ACC112 (cell line): Measurements from ENCODE around the gene TACO1.

ENCODE experiments used
- H2AFZ ChIP-seq: fragments of 200-600 bp; sonication (generic); one replicate; pipeline ENCODE4 v1.6.0; 2017; ENCODE audit warnings: antibody characterized with exemption, low read length; ENCODE audit not compliant: unreplicated experiment
- H3K27ac ChIP-seq: fragments of 200-600 bp; sonication (generic); 2 replicates; pipeline ENCODE4 v1.5.1; 2014; ENCODE audit warnings: low read depth, mild to moderate bottlenecking, antibody characterized with exemption, low read length, moderate library complexity
- H3K27me3 ChIP-seq: fragments of 200-600 bp; sonication (generic); 2 replicates; pipeline ENCODE4 v1.6.1; 2014; ENCODE audit warnings: mild to moderate bottlenecking, antibody characterized with exemption, low read length, moderate library complexity, mixed read lengths; ENCODE audit not compliant: insufficient read depth
- H3K36me3 ChIP-seq: fragments of 200-600 bp; sonication (generic); 2 replicates; pipeline ENCODE4 v1.6.1; 2016; ENCODE audit warnings: mild to moderate bottlenecking, antibody characterized with exemption, low read length, moderate library complexity, mixed read lengths; ENCODE audit not compliant: insufficient read depth
- H3K4me1 ChIP-seq: fragments of 200-600 bp; sonication (generic); one replicate; pipeline ENCODE4 v1.6.1; 2016; ENCODE audit warnings: low read length, mixed read lengths; ENCODE audit not compliant: insufficient read depth, unreplicated experiment, control insufficient read depth
- H3K4me3 ChIP-seq: fragments of 200-600 bp; sonication (generic); 2 replicates; pipeline ENCODE4 v1.5.1; 2014; ENCODE audit warnings: mild to moderate bottlenecking, low read depth, low read length
- H3K79me2 ChIP-seq: fragments of 200-600 bp; sonication (generic); one replicate; pipeline ENCODE4 v1.6.0; 2016; ENCODE audit warnings: low read length; ENCODE audit not compliant: control insufficient read depth, unreplicated experiment, insufficient read depth

The TACO1 gene

DNA sequence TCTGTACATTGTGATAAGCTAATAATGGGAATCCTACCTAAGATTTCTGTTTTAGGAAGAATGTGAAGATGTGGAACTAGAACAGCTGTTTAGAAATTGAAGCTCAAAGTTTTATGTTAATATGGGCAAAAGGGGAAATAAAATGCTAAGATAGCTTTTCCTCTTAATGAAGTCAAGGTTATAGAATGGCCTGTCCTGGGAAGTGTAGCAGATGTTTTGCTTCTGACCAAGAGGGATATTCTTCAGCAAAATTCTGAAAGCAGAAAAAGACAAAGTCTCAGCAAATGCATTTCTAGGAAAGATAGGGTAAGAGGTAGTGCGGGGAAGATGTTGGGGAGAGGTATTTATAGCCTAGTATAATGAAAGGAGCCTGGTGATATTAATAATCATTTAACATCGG is 34.6 kb downstream of the TACO1 start:
- no peak overlapping the region for H3K27ac ChIP-seq

DNA sequence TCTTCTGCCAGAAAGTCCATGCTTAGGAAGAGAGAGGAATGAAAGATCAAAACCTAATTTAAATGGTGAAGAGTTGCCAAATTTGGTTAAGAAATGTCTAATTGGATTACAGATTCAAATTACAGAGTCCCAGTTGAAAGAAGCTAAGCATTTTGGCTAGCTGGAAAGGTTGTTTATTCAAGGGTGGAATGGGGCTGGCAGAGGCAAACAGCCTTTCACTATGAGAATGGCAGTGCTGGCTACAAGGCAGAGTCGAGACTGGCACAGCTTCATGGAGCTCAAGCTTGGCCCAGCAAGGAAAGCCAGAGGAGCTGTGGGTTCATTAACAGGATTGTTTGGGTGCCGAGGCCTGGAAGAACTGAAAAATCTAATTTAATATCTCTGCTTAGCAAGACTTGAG is 35.1 kb downstream of the TACO1 start:
- Histone ChIP-seq H3K4me1 (no peaks in the 10 kb centered on the region), H2AFZ (no peak overlapping the region), H3K79me2 (peaks cover 13% of the 10 kb centered on the region), H3K27me3 (no peaks in the 10 kb centered on the region), H3K4me3 (no peak overlapping the region), H3K27ac (no peak overlapping the region), H3K36me3 (peaks cover 7% of the 10 kb centered on the region)

More for the DNA sequence above, 34.6 kb downstream of the TACO1 start:
- Histone ChIP-seq H3K27me3 (no peaks in the 10 kb centered on the region), H3K79me2 (peaks cover 13% of the 10 kb centered on the region), H3K36me3 (peaks cover 7% of the 10 kb centered on the region), H2AFZ (no peak overlapping the region), H3K4me1 (no peaks in the 10 kb centered on the region), H3K4me3 (no peak overlapping the region)

DNA sequence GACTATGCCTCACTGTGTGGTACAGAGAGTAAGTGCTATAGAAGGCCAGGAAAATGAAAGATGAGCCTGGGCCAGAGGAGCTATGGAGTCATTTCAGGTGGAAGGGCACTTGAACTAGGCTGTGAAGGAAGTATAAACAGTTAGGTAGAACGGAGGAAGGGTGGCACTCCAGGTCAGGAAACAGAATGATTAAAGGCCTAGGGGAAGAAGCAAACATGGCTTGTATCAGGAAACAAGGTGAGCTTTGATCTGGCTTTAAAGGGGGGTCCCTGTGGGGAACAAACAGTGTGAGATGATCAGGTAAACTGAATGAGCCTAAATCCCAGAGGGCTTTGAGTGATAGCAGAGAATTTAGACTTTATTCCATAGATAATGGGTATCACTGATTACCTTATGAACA is 38.4 kb downstream of the TACO1 start:
- Histone ChIP-seq H3K4me1 (no peaks in the 10 kb centered on the region), H3K79me2 (no peaks in the 10 kb centered on the region), H2AFZ (no peak overlapping the region), H3K36me3 (peaks cover 7% of the 10 kb centered on the region), H3K4me3 (no peak overlapping the region), H3K27me3 (no peaks in the 10 kb centered on the region), H3K27ac (no peak overlapping the region)

GRCh38 chr17:63640038-63640437 is 39.3 kb downstream of the TACO1 start:
- no peak overlapping the region for H3K27ac ChIP-seq
- no peak overlapping the region for H3K4me3 ChIP-seq
- H3K27me3 ChIP-seq = no peaks in the 10 kb centered on the region
- no peaks in the 10 kb centered on the region for H3K79me2 ChIP-seq
- H3K4me1 ChIP-seq = no peaks in the 10 kb centered on the region
- H2AFZ ChIP-seq = no peak overlapping the region
- H3K36me3 ChIP-seq = peaks cover 7% of the 10 kb centered on the region

DNA sequence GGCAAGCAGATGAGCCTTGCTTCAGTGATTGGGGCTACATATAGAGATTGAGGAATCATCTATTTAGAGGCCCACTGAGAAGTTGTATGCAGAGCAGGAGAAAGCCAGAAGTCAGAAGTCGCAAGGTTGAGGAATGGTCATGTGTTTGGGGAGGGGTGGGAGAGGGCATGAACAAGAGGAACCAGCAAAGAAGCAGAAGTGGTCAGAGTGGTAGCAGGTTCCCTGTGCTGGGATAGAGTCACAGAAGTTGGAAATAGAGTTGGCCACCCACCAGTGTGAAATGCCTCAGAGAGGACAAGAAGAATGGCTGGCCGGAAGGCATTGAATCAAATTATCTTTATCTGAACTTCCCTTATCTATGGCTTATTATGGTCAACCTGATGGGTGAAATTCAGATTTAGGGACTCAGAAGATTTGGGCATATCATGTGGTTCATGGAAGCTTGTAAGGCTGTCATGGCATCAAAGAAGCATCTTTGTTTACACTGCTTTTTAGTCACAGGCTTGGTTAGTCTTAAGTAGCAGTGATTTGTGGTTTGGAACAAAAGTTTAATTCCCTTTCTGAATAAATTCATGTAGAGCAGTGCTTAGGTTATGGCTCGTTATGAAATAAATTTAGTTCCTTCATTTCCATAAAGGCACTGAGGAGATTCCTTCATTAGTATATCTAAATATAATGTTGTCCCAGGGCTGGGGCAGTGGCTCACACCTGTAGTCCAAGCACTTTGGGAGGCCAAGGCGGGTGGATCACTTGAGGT is 41.2 kb downstream of the TACO1 start:
- H3K4me1 ChIP-seq = no peaks in the 10 kb centered on the region
- no peak overlapping the region for H3K4me3 ChIP-seq
- H3K27ac ChIP-seq = no peak overlapping the region
- no peak overlapping the region for H2AFZ ChIP-seq
- H3K79me2 ChIP-seq = no peaks in the 10 kb centered on the region
- no peaks in the 10 kb centered on the region for H3K27me3 ChIP-seq
- H3K36me3 ChIP-seq = peaks cover 5% of the 10 kb centered on the region; the same call in 1 of the 2 replicates

DNA sequence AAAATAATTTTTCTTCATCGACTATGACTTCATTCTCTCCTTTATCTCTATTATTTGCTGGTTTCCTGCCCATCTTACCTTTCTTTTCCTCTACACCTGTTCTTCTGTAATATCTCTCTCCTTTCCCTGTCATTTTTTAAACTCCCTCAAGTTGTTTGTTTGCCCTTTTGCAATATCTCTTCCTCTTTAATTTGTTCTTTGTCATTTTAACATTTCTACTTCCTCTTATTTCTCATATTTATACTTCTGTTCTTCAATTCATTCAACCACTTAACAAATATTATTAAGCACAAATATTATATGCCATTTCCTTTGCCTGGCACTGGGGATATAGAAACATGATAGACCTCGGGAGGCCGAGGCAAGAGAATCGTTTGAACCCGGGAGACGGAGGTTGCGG is 44.2 kb downstream of the TACO1 start:
- H3K79me2 ChIP-seq = no peaks in the 10 kb centered on the region
- H3K4me3 ChIP-seq = no peak overlapping the region
- H3K4me1 ChIP-seq = no peaks in the 10 kb centered on the region
- H3K27me3 ChIP-seq = no peaks in the 10 kb centered on the region
- no peak overlapping the region for H2AFZ ChIP-seq
- H3K36me3 ChIP-seq = peaks cover 3% of the 10 kb centered on the region; the same call in 1 of the 2 replicates
- H3K27ac ChIP-seq = no peak overlapping the region

DNA sequence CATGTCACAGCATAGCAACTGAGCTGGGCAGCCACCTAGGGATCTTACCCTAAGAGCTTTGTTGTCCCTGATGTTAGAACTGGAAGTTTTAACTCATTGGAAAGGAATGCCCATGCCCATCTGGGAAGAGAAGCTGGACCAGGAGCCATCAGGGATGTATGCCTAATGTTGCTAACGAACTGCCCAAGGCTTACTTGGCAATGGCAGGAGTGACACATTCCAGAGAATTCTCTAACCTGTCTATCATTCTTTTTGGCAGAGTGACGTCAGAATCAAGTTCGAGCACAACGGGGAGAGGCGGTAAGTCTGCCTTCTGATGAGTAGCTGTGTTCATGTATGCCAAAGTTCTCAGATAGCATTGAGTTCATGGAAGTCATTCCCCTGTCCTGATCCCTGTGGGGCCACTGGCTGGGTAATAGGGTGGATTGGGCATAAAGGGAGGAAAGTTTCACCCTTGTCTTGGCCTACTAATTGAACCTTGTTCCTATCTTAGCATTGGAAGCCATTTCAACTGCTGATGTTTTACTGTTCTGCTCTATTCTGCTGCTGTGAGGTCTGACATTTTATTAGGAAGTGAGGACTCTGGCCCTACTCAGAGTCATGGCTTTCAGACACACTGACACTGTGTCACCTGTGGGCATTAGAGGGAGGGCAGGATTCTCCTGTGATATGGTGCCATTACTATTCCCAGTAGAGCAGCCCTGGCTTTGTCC is 45.2 kb downstream of the TACO1 start:
- Histone ChIP-seq H3K27me3 (no peaks in the 10 kb centered on the region), H3K36me3 (peaks cover 3% of the 10 kb centered on the region; the same call in 1 of the 2 replicates), H3K4me3 (no peak overlapping the region), H2AFZ (no peak overlapping the region), H3K4me1 (no peaks in the 10 kb centered on the region), H3K27ac (no peak overlapping the region), H3K79me2 (no peaks in the 10 kb centered on the region)

DNA sequence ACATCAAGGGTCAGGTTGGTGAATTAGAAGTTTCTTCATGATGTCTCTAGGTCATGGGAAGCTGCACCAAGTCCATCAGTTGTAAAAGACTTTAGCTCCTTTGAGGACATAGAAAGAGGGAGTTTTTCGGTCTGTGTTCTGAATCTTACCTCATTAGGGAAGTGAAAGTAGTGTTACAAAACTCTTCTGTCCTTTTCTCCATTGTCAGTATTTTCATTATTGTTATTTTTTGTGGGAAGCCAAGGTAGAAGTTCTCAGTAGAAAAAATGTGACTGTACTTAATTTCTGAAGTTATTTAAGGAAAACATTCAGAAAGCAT is 45.8 kb downstream of the TACO1 start:
- H3K79me2 ChIP-seq = no peaks in the 10 kb centered on the region
- no peak overlapping the region for H3K4me3 ChIP-seq
- peaks cover 3% of the 10 kb centered on the region; the same call in 1 of the 2 replicates for H3K36me3 ChIP-seq
- H2AFZ ChIP-seq = no peak overlapping the region
- H3K27ac ChIP-seq = no peak overlapping the region
- no peaks in the 10 kb centered on the region for H3K4me1 ChIP-seq
- no peaks in the 10 kb centered on the region for H3K27me3 ChIP-seq

- no peak overlapping the region for H2AFZ ChIP-seq
- H3K4me1 ChIP-seq = no peaks in the 10 kb centered on the region
- H3K4me3 ChIP-seq = no peak overlapping the region
- no peaks in the 10 kb centered on the region for H3K79me2 ChIP-seq
- no peaks in the 10 kb centered on the region for H3K27me3 ChIP-seq
- H3K27ac ChIP-seq = no peak overlapping the region
- H3K36me3 ChIP-seq = peaks cover 3% of the 10 kb centered on the region; the same call in 1 of the 2 replicates
Observed at GRCh38 chr17:63647065-63647725, 46.5 kb downstream of the TACO1 start.

- Histone ChIP-seq H2AFZ (no peak overlapping the region), H3K4me1 (no peaks in the 10 kb centered on the region), H3K4me3 (no peak overlapping the region), H3K27me3 (no peaks in the 10 kb centered on the region), H3K27ac (no peak overlapping the region), H3K36me3 (peaks cover 3% of the 10 kb centered on the region; the same call in 1 of the 2 replicates), H3K79me2 (no peaks in the 10 kb centered on the region)
Observed at GRCh38 chr17:63647936-63648335, 47.2 kb downstream of the TACO1 start.
